COLO829 (cell line): Measurements from ENCODE around the gene PLD1.
"Not testable (repeated sequence)": the region's sequence is repeated elsewhere in the genome, so short reads cannot be mapped to it uniquely, and the experiment has no call there.

Experiments used
- DNase-seq: peaks from one replicate; pipeline ENCODE4 v3.0.0; 2012; ENCODE audit warnings: low spot score

PLD1 gene

DNA sequence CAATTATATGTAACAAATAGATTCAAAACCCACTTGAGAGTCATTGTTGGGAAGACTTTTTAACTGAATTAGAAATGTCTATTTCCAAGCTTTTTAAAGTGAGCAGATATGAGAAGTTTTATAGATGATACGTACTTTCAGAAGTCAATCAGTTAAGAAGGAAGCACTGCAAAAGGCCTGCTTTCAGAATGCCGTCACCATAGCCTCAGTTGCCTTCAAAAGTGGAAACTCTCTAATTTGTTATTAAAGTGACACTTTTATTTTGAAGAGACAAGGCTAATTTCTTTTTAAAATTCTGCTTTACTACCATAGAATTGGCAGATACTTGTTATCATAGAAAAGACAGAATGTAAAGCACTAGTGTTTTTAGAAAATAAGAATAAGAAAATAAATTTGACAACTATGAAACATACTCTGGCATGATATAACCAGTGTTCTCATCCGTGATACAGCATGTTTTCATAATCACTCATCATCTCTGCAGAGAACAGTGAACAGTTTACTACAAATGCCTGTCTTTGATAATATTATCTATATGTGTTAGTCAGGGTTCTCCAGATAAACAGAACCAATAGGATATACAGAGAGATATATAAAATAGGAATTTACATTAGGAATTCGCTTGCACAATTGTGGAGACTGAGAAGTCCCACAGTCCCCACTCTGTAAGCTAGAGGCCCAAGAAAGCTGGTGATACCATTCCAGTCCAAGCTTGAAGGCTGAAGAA lies 7.0 kb upstream of the PLD1 start:
- DNase-seq, result no peak

DNA sequence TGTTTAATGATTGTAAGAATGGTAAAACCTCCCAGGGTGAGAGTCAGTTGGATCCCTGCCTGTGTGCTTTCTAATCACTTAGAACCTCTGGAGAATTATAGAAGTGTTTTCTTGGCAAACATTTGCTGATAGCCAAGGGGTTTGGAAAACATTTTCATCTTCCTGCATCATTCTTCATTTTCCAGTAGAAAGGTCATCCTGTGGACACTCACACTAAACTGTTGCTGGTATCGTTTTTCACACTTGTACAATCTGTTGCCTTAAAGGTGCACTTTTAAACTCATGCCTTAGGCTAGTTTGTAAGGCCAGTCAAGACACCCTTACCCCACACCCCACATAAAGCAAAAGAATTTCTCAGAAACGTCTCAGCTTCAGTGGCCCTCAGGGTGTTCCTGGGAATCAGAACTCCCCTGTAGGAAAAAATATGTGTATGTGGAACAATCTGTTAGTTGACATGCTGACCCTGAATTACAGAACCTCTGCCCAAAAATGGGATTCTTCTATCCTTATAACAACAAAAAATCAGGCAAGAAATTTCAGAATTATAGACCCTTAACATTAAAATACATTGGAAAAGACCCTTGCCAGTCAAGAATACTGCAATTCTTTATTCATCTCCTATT lies 5.8 kb upstream of the PLD1 start:
- no peak for DNase-seq

- not testable (repeated sequence) for DNase-seq
Observed at GRCh38 chr3:171814662-171815061, 4.4 kb upstream of the PLD1 start.

DNA sequence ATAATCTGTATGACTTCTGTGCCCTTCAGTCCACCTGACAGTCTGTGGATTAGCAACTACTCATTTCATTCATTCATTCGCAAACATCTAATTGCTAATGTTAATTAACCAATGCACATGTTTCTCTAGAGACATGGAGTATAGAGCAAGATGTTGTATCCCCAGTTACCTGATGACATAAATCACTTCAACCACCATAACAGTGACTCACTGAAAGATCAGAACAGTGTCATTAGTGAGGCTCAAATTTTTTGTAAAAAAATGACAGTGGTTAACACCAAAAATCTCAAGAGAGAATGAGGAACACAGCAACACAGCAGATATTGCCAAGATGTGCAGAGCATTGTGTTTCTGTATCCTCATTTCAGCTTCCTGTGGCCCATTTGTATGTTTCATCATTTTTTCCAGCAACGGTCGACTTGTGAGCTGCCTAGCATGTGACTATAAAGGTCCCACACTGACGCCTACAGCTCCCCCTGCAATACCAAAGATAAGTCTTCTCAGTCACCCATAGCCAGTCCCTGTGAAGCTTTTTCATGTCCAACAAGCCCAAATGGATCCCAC lies 3.7 kb upstream of the PLD1 start:
- DNase-seq, result no peak

DNA sequence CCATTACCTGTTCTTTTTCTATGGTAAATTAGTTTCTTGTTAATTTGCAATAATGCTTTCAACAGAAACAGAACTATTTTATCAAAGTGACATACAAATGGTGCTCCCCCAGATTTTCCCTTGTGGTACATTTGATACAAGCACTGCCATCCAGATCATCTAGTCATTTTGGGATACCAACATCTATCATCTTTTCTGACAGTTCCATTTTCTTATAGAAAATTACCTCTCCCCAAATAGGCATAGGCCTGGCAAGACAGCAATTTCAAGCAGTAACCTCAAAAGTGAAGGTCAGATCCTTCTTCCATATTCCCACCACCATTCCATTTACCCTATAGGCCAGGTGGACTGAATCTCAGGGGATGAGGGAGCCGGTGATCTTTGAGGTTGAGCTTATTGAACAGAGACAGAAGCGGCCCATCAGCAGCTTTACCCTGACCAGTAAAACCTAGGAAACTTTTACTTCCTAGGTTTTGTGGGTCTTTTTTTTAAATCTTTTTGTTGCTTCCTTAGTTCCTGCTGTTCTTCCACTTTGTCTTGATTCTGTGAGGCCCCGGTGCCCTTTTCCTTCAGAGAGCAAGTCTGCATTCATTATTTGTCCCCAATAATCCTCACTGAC lies 3.1 kb upstream of the PLD1 start:
- DNase-seq, result no peak

DNA sequence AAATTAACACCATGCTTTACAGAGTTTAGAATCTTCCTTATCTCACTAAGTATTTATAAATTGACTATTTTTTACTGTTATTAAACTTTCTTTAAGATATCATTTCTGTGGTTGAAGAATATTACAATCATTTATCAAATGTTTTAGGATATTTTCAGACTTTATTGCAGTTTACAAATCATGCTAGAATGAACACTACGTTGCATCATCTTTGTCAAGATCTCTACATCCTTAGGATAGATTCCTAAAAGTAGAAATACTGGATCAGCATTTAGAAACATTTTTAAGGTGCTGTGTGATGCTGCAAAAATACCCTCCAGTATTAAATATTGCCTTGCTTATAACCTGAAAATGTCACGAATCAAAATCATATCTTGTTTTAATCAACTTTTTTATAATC lies 2.5 kb upstream of the PLD1 start:
- DNase-seq, result no peak

DNA sequence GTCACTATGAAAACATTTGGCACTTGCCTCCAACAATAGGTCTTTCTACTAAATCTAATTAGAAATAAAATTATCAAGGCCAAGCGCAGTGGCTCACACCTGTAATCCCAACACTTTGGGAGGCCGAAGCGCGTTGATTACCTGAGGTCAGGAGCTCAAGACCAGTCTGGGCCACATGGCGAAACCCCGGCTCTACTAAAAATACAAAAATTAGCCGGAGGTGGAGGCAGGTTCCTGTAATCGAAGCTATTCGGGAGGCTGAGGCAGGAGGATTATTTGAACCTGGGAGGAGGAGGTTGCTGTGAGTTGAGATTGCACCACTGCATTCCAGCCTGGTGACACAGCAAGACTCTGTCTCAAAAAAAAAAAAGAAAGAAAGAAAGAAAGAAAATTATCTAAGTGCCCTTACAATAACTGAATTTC lies 1.6 kb upstream of the PLD1 start:
- DNase-seq, result no peak

GRCh38 chr3:171811295-171811912 lies 1.1 kb upstream of the PLD1 start:
- peak; percentile 75 for DNase-seq

DNA sequence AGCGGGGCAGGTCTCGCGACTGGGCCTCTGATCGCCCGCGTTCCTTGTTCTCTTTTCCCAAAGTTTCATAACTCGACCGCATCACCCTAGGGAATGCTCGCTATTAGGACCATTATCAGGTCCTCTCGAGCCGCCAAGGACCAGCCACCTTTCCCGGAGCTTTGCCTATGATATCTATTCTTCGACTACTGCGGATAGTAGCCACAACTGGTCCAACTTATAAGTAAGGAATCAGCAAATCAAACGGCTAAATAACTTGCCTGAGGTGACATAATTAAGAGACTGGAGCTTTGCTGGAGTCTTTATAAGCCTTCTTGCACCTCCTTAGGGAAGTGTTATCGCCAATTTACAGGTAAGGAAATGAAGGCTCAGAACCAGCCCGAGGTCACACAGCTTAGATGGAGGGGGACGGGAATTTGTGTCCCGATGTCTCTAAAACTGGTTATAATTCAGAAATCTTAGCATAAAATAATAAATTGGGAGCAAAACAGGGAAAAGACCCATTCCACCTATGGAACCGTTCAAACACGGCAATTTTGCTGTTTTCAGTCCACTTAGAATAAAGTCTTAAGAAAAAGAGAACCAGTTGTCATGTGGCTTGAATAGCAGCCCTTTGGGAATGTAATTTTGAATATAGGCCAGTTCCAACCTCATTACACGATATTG lies 479 bp upstream of the PLD1 start:
- DNase-seq, result no peak

DNA sequence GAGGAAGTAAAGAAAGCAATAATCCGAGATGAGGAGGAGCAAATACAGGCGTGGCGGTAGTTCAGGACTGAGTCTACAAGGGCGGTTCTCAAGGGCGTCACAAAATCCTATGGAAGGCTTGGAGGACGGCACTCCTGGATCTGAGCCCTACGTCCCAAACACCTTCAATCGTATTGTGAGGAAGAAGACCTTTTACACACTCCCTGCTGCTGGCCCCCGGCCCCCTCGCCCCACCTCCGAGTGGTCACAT lies 747 bp downstream of the PLD1 start:
- DNase-seq, result no peak

DNA sequence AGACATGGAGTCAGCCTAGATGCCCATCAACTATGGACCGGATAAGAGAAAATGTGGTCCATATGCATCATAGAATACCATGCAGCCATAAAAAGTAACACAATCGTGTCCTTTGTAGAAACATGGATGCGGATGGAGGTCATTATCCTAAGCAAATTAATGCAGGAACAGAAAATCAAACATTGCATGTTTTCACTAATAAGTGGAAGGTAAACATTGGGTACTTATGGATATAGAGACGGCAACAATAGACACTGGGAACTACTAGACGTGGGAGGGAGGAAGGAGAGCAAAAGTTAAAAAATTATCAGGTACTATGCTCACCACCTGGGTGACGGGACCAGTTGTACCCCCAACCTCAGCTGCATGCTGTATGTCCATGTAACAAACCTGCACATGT lies 2.5 kb downstream of the PLD1 start:
- no peak for DNase-seq

GRCh38 chr3:171807129-171807675 lies 3.1 kb downstream of the PLD1 start:
- no peak for DNase-seq

- DNase-seq, result no peak
Observed at GRCh38 chr3:171806200-171807128, 3.8 kb downstream of the PLD1 start.

- no peak for DNase-seq
Observed at GRCh38 chr3:171805687-171806086, 4.6 kb downstream of the PLD1 start.

- DNase-seq, result no peak
Observed at GRCh38 chr3:171804618-171805389, 5.5 kb downstream of the PLD1 start.

DNA sequence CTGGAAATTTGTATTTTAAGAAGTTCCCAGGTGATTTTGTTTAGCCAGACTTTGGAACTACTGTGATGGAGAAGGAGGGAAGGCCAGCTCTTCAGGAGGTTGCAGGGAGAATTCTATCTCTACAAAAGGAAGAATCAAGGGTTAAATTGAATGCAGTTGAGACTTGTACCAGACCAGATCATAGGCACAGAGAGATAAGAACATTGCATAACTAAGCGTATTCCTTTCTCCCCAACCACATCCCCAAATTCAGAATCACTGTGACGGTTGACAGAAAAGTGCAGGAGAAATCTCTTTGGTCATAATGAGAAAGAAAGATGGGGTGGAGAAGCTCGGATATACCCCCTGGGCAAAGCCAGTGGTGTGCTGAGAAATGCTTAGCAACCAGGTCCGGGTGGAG lies 7.2 kb downstream of the PLD1 start:
- no peak for DNase-seq

- no peak for DNase-seq
Observed at GRCh38 chr3:171802590-171802956, 7.7 kb downstream of the PLD1 start.

DNA sequence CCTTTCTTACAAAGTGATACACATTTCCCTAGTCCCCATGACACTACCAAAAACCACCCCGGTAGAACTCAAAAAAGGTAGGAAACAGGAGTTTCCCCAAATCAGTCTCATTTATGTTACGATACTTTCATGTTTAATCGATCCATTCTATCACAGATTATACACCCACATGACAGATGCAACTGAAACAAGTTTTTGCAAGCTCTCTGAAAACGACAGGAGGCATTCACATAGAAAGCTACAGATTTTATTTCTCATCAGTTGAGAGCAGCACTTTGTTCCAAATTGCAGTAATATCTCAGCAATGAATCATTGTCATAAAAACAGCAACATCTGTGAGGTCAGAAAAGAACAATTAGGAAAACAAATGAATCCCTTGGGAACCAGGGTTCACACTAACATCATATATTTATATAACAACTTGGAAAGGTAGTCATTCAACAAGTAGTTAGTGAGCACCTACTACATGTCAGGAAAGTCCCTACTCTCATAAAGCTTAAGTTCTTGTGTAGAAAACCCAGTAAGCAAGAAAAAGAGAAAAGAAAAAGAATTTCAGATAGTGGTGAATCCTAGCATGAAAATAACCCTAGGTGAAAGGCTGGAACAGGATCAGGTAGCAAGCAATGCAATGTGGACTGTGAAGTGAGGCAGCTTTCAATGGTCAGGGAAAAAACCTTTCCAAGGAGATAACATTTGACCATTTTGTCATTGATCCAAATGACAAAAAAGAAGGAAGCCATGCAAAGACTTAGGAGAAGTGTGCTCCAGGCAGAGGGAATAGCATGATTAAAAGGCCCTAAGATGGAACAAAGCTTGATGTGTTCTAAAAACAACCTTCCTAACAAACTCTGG lies 8.3 kb downstream of the PLD1 start:
- no peak for DNase-seq

GRCh38 chr3:171799501-171799900 lies 10.8 kb downstream of the PLD1 start:
- DNase-seq, result no peak
